ENCODE data around the gene TMED9. TPM values are rescaled to one million over a fixed set of nuclear protein-coding genes. Genes with fewer than 3 reads are reported as not detected.

The TMED9 gene
- total and polyA plus RNA-seq, 10 of the 15 experiments (the other 5 are each of a cell fraction or from before 2014, with no cell fraction given), result 35.7 to 144 (median 105) TPM

- peak; percentile 69; the same call in 1 of the 2 replicates for TF ChIP-seq GABPA (IDR thresholded peaks at IDR 0.05; ENCODE audit: low read depth)
- peak; percentile 78; the same call in 1 of the 2 replicates for TF ChIP-seq LARP7 (IDR thresholded peaks at IDR 0.05)
- TF ChIP-seq IKZF2 (IDR thresholded peaks at IDR 0.05), result 0 out of 4 replicates have a peak, but pooled peaks of 1 of the 2 experiments have one; percentile 8
- TF ChIP-seq PBX3 (IDR thresholded peaks at IDR 0.05; ENCODE audit: insufficient replicate concordance, low read depth, low read length), result no peak
- TF ChIP-seq IRF3 (IDR thresholded peaks at IDR 0.05), result peak; percentile 48; the same call in 1 of the 2 replicates
- peak; percentile 32; the same call in 1 of the 2 replicates for TF ChIP-seq IRF4 (IDR thresholded peaks at IDR 0.05; ENCODE audit: low read depth, low read length)
- TF ChIP-seq ZNF217 (IDR thresholded peaks at IDR 0.05), result peak; percentile 49; the same call in 1 of the 2 replicates
- peak; percentile 91 for TF ChIP-seq HCFC1 (IDR thresholded peaks at IDR 0.05; ENCODE audit: low read length)
- TF ChIP-seq NKRF (conservative IDR thresholded peaks at IDR 0.05), result peak; percentile 88
- TF ChIP-seq MEF2A (IDR thresholded peaks at IDR 0.05; ENCODE audit: insufficient read depth, low read depth, low read length), result 0 out of 2 replicates have a peak, but pooled peaks have one; percentile 48
- TF ChIP-seq TCF7 (IDR thresholded peaks at IDR 0.05; ENCODE audit: borderline replicate concordance), result no peak
- peak; percentile 79 for TF ChIP-seq BACH1 (IDR thresholded peaks at IDR 0.05; ENCODE audit: borderline replicate concordance)
- TF ChIP-seq RELB (IDR thresholded peaks at IDR 0.05; ENCODE audit: low read depth), result peak; percentile 46; the same call in 1 of the 2 replicates
- peak; percentile 73; the same call in 1 of the 2 replicates for TF ChIP-seq TCF3 (IDR thresholded peaks at IDR 0.05; ENCODE audit: borderline replicate concordance, insufficient read depth, low read depth, low read length)
- TF ChIP-seq STAT1 (conservative IDR thresholded peaks at IDR 0.05), result 0 out of 2 replicates have a peak, but pooled peaks have one; percentile 30
- no peak; the same call in 1 of the 2 replicates for TF ChIP-seq CREM (IDR thresholded peaks at IDR 0.05; ENCODE audit: low read depth)
- TF ChIP-seq ETV6 (conservative IDR thresholded peaks at IDR 0.05 in 1 of 2, IDR thresholded peaks at IDR 0.05 in 1 of 2; ENCODE audit: borderline replicate concordance in 1 of 2, low read depth in 1 of 2), result peak in 1 of 2 experiments; percentile 48; a peak in 1 of 4 replicates
- peak; percentile 70; the same call in 1 of the 2 replicates for TF ChIP-seq DPF2 (IDR thresholded peaks at IDR 0.05)
- peak; percentile 82 for TF ChIP-seq POU2F2 (IDR thresholded peaks at IDR 0.05; ENCODE audit: borderline replicate concordance, low read depth, low read length)
- no peak for TF ChIP-seq SUZ12 (IDR thresholded peaks at IDR 0.05; ENCODE audit: unreplicated experiment)
- TF ChIP-seq POLR2A (IDR thresholded peaks at IDR 0.05; ENCODE audit: low read depth, low read length), result peak; percentile 92
- peak; percentile 47 for TF ChIP-seq USF1 (IDR thresholded peaks at IDR 0.05; ENCODE audit: borderline replicate concordance, extremely low read length, insufficient read depth, low read depth, low read length)
- TF ChIP-seq SRF (IDR thresholded peaks at IDR 0.05; ENCODE audit: low read depth in 2 of 2, low read length in 2 of 2), result peak; percentile 56 to 95
These were observed 7.9 kb downstream of the TMED9 start, which contains the start of gene B4GALT7 (continued) for GRCh38 chr5:177599731-177600507.
